HG02759 (cell line): ENCODE measurements around the gene CBX2.

ENCODE experiments used
- ATAC-seq: cut with Tn5 transposase; IDR thresholded peaks from one replicate; pipeline ENCODE4 v1.9.1; 2021; ENCODE audit warnings: mild to moderate bottlenecking, moderate library complexity; ENCODE audit not compliant: unreplicated experiment

Gene CBX2

GRCh38 chr17:79786930-79787643 is 9.1 kb downstream of the CBX2 start:
- no peak for ATAC-seq

GRCh38 chr17:79788455-79788854 is 10.5 kb downstream of the CBX2 start:
- ATAC-seq: no peak

- no peak for ATAC-seq
These were observed 11.3 kb downstream of the CBX2 start for GRCh38 chr17:79788989-79789942.

- no peak for ATAC-seq
These were observed 12.2 kb downstream of the CBX2 start for GRCh38 chr17:79789943-79790804.

- no peak for ATAC-seq
These were observed 13.1 kb downstream of the CBX2 start for GRCh38 chr17:79790805-79791734.

- no peak for ATAC-seq
These were observed 13.8 kb downstream of the CBX2 start for GRCh38 chr17:79791735-79792161.

GRCh38 chr17:79792341-79792871 is 14.5 kb downstream of the CBX2 start:
- no peak for ATAC-seq

- ATAC-seq: no peak
These were observed 15.3 kb downstream of the CBX2 start for GRCh38 chr17:79792984-79793923.

- no peak for ATAC-seq
These were observed 16.0 kb downstream of the CBX2 start for GRCh38 chr17:79793924-79794304.

GRCh38 chr17:79794659-79795511 is 16.9 kb downstream of the CBX2 start:
- ATAC-seq: no peak

GRCh38 chr17:79795795-79796443 is 18.0 kb downstream of the CBX2 start:
- ATAC-seq: no peak

- ATAC-seq: no peak
These were observed 18.5 kb downstream of the CBX2 start for GRCh38 chr17:79796444-79796762.

- peak; percentile 88 for ATAC-seq
These were observed 19.0 kb downstream of the CBX2 start, which contains the start of gene CBX8 for GRCh38 chr17:79796763-79797491. CBX8 (minus strand) TSS chr17:79797077; CDS start chr17:79796998, 79 bp downstream.

GRCh38 chr17:79797492-79798298 is 19.7 kb downstream of the CBX2 start:
- ATAC-seq: no peak

- ATAC-seq: no peak
These were observed 20.6 kb downstream of the CBX2 start for GRCh38 chr17:79798299-79799173.
